Myocyte (in vitro differentiated cells): ENCODE results near the gene FLAD1. TPM values are rescaled to one million over a fixed set of nuclear protein-coding genes. Genes with fewer than 3 reads are reported as not detected.
A peak's percentile ranks its signal among the peaks of the same experiment; 100 is the strongest.

ENCODE experiments used
- DNase-seq: peaks from one replicate; pipeline ENCODE4 v3.0.0-alpha.2; 2012; ENCODE audit warnings: low read depth
- total RNA-seq: library from RNA; depleted of rRNA; stranded (reverse); fragments of >200 nt; gene quantifications from 2 replicates; pipeline ENCODE4 v1.2.3, GENCODE V29; 2014

FLAD1 gene
- total RNA-seq, 1 donor from 2014 or later: 27.2 TPM

DNA sequence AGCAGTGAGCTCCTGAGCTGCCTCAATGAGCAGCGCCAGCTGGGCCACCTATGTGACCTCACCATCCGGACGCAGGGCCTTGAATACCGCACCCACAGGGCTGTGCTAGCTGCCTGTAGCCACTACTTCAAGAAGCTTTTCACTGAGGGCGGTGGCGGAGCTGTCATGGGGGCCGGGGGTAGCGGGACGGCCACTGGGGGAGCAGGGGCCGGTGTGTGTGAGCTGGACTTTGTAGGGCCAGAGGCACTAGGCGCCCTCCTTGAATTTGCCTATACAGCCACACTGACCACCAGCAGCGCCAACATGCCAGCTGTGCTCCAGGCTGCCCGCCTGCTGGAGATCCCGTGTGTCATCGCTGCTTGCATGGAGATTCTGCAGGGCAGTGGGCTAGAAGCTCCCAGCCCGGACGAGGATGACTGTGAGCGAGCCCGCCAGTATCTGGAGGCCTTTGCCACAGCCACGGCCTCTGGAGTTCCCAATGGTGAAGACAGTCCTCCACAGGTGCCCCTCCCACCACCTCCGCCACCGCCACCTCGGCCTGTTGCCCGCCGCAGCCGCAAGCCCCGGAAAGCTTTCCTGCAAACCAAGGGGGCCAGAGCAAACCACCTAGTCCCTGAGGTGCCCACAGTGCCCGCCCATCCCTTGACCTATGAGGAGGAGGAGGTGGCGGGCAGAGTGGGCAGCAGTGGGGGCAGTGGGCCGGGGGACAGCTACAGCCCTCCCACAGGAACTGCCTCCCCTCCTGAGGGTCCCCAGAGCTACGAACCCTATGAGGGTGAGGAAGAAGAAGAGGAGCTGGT lies 31.8 kb downstream of the FLAD1 start:
- no peak for DNase-seq

DNA sequence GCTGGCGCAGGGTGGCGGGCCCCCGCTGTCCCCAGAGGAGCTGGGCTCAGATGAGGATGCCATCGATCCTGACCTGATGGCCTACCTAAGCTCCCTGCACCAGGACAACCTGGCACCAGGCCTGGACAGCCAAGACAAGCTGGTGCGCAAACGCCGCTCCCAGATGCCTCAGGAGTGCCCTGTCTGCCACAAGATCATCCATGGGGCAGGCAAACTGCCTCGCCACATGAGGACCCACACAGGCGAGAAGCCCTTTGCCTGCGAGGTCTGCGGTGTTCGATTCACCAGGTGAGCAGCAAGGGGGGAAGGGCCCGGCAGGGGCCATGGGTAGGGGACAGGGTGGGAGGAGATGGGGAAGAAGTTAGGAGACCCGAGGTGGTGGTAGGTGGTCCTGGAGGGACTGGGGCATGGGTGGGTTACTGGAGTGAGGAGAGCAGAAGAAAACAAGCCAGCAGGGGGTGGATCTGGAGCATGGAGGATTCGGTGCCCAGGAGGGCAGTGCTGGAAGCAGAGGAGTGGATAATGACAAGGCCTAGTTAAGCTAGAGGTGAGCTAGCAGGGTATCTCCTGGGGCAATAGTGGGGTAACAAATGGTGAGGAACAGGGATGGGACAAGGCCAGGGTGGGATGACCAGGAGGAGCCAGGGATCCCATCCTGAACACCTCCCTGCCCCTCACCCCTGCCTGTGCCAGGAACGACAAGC lies 32.5 kb downstream of the FLAD1 start:
- no peak for DNase-seq

DNA sequence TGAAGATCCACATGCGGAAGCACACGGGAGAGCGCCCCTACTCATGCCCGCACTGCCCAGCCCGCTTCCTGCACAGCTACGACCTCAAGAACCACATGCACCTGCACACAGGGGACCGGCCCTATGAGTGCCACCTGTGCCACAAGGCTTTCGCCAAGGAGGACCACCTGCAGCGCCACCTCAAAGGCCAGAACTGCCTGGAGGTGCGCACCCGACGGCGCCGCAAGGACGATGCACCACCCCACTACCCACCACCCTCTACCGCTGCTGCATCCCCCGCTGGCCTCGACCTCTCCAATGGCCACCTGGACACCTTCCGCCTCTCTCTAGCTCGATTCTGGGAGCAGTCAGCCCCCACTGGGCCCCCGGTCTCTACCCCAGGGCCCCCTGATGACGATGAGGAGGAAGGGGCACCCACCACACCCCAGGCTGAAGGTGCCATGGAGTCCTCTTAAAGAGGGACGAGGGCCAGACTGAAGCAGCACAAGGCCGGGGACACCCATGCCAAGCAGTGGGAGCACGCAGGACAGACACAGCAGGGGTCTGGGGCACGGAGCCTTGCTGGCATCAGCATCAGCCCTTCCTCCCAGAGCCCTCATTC lies 33.2 kb downstream of the FLAD1 start:
- no peak for DNase-seq

DNA sequence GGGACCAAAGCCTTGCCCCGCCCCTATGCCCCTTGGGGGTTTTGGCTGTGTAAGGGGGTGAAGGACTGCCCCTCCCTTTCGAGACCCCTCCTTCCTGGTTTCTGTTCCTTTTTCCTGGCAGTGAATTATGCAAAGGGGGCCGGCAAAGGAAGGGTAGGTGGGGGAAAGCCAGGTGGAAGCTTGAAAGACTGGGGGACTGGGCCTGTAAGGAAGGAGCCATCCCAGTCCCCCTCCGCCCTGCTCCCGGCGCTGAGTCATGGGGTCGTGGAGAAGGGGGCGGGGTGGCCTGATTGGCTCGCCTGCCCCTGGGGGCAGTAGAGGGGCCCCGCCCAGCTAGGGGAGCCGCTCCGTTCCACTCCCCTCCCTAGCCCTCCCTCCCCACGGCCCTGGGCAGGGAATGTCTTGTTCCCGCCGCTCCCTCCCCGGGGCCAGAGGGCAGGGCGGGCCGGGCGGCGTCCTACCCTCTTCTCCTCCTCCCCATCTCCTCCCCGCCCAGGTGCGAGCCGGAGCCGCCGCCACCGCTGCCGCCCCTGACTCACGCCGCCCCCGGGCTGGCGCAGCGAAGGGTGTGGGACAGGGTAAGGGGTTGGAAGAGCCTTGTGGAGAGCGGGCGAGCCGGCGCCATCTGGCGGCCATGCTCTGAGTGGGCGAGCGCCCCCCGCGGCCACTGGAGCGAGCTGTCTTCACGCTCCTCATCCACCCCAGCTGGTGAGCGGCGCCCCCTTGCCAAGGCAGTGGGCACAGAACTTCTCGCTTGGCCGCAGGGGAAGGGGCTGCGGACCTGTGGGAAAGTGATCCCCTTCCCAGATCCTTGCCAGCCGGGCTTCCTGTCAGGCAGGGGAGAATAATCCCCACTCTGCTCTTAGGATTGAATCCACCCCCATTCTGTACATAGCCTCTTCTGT lies 34.1 kb downstream of the FLAD1 start:
- DNase-seq: peak; percentile 88

DNA sequence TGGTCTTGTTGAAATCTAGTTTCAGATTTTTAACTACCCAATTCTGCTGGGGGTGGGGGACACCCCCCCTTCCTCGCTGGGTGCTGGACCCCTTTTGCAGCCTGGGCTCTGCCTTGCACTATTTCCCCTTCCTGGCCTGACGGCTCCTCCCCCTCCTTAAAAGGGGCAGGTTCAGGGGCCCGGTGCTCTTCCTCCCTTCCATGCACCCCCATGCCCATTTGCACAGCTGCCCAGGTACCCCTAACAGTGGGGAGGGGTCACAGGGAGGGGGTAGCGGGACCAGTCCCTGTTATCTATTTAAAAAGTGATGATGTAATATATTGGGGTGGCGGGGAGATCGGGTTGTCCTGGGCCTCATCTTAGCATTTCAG lies 34.8 kb downstream of the FLAD1 start:
- no peak for DNase-seq

DNA sequence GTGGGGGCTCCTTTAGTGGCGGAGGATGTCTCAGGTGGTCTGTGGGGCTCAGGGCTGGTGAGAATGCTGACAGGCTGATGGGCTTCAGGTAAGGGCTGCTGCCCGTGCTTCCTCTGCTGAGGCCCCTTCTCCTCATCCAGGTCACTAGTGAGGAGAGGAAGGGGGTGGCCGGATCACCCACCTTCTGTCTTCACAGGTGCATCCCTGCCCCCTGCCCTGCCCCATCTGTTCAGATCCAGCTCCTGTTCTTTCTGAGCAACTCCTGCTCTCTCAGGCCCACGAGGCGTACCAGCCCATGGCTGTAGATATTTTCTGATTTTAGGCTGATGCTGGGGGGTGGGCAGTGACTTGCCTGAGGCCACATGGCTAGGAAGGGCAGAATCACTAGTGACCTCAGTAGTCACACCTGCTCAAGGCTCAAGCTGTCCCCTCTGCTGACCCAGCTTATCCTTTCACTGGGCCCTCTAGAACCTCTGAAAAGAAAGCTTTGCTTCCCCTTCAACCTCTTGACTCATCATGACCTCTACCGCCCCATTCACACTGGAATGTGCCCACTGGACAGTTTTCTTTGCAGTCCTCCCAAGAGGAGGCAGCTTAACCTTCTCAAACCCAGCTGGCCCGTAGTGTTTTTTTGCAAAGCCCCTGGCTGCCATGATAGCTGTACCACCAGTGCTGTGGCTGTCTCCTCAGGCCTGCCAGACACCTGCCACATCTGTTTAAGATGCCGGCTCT lies 35.6 kb downstream of the FLAD1 start:
- no peak for DNase-seq

DNA sequence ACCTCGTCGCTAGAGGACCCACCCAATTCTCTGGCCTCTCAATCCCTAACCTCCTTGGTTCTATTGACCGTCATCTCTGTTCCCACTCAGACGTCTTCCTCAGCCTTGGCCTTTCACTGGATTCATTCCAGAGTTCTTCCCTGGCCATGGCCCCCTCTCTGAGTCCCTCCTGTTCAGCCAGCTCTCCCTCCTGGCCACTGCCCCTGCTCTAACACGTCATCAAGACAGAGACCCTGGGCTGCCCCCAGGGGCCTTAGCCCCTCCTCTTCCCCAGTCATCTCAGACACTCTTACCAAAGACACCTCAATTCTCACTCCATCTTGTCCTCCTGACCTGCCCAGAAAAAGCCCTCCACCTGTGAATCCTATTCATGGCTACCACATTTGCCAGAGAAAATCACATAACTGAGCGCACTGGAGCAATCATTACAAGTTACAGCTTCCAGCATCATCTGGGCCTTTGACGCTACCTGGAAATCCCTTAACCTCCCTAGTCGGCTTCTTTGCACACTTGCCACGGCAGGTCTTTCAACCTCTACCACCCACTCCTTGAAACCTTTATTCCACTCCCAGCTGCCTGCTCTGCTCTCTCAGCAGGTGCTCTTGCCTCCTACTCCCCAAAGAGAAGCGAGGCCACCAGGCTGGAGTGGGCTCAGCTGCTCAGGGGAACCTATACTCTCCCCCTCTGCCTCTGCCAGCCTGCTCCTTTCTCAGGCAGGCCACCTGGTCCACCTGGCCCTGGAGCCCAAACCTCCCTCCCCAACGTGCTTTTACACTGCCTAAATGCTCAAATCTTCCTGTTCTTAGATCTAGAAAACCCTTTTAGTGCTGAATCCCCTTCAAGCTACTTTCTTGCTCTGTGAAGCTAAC lies 36.5 kb downstream of the FLAD1 start:
- no peak for DNase-seq

DNA sequence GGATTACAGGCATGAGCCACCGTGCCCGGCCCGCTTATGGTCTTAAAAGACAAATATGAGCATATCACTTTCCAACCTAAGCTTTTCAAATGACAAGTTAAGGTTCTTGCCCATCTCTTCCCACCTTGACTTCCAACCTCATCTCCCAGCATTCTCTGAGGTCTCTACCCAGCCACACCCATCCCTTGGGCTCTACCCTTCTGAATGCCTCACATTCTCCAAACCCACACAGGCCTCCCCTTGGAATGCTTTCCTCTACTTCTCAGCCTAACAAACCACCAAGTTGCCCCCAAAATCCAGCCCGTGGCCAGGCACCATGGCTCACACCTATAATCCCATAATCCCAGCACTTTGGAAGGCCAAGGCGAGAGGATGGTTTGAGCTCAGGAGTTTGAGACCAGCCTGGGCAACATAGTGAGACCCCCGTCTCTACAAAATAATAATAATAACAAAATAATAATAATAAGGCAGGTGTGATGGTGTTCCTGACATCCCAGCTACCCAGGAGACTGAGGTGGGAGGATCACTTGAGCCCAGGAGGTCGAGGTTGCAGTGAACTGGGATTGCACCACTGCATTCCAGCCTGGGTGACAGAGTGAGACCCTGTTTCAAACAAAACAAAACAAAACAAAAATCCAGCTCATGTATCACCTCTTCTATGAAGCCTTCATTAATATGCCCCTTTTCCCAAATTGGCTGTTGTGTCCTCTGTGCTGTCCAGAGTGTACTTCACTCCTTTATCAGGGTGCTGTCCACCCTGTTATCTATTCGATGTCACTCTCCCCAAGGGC lies 39.2 kb downstream of the FLAD1 start:
- no peak for DNase-seq

DNA sequence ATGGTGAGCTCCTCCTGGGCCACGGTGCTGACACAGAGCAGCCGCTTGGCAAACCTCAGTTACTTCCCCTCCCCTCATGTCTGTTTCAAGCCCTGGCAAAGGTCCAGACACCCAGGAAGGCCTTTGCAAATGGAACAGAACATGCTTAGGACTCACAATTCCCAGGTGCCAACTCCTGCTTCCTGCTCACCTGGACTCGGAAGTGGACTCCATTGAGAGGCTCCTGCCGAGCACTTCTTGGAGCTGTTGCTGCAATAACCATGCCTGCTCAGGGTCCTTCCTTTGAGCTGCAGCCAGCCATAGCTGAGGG lies 39.7 kb downstream of the FLAD1 start:
- no peak for DNase-seq

DNA sequence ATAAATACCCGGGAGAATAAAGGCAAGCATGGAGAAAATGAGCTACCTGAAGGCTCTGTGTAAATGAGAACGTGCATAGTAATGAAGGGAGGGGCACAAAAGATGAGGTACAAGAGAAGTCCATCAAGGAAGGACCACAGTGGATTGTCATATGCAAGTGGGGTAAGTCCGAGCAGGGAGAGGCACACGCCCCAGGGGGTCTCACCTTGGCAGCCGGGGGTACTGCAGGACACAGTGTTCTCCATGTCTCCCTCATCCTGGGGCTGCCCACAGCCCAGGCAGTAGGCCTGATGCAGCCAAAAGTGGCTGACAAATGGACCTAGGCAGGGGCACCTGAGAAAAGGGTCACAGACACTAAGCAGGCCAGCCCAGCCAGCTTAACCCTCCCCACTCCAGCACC lies 40.5 kb downstream of the FLAD1 start:
- DNase-seq: no peak

DNA sequence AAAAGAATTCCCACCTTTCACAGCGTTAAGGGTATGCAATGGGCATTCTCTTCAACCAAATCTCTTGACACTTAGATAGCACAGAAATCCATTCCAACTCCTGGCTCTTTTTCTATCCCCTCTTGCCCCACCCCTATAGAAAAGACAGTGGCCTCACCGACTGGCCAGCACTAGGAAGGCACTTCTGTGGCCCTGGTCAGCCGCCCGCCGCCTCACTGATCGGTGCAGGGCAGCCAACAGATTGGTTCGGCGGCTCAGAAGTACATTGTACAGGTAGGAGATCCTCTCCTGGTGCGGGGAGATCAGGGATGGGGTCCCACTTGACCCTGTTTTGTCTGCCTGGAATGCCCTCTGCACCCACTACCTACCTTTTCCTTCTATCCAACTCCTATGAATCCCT lies 41.2 kb downstream of the FLAD1 start:
- DNase-seq: no peak

DNA sequence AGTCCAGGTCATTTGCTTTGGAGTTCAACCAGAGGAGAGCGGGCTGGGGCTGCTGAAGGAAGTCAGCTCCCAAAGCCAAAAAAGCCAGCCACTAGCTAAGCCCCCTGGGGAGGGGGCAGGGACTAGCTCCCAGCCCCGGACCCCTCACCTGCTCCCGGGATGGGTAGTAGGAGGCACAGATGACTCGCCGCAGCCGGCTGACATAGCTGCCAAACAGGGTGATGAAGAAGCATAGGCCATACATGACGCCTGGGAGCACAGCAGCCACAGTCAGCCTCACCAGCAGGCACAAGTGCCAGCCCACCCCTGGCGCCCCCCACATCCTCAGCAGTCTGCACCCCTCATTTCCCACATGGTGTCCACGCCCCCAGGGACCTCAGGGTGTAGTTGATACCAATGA lies 43.0 kb downstream of the FLAD1 start:
- DNase-seq: no peak

DNA sequence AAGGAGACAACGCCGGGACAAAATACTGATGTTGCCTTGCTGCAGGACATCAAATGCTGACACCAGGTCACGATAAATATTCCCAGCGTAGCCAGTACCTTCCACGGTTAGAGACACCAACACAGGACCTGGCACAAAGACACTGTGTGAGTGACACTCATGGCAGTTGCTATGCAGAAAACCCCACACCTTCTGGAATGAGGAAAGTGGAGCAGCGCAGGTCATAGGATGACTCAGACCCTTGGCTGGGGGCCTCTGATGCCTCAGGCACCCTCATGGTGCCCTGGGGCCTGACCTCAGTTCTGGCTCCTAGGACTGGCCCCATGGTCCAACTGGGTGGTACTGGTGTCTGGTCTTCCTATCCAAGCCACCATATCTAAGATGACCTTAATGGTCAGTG lies 43.4 kb downstream of the FLAD1 start:
- no peak for DNase-seq

DNA sequence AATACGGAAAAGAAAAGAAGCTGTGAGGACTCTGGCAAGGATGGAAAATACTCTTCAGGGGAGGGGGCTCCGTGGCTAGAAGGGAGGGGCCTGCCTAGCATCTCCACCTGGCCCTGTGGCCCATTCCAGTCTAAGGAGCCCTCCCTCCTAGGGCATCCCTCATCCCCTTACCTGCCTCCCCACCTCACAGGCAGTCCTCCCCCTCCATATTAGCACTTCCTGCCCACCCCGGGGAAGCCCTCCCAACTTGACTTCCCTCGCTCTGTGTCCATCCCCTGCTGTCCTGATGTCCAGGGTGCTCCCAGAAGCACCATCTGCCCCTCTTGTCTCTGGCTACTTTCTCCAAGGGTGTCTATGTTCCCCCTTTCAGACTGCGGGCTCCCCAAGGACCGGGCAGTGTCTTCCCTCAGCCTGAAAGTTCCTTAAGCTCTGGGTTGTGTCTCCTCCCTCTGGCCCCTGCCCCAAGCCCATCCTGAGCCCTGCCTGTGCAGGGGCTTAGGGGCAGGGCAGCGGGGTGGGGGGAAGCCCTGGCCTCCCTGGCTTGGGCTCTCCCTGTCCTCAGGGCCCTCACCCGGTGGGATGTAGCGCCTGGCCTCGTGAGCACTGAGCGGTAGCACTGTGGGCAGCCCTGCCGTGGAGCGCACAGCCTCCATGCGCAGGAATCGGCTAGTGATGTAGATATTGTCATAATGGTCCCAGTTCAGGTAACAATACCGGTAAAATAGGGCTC lies 46.5 kb downstream of the FLAD1 start:
- no peak for DNase-seq

DNA sequence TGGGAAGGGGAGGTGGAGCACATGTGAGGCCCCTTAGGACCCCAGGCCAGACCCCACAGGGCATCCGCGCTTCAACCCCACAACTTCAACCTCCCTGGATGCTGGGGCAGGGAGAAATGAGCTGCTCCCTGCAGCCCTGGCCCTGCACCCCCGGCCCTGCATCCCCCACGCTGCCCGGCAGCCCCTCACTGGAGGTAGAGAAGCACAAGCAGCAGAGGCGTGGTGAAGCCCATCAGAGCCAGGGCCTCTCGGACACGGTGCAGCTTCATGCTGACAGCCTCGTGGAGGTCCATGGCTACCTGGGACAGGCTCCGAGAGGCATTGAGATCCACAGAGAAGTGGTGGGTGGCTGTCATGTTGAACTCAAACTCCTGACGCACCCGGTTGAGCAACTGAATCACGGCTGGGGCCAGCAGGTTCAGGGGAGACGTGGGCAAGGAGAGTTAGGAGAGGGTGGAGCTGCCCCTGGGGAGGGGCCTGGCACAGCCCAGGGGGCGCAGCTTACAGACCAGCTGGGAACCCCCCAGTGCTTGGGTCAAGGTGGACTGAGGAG lies 47.2 kb downstream of the FLAD1 start:
- no peak for DNase-seq

DNA sequence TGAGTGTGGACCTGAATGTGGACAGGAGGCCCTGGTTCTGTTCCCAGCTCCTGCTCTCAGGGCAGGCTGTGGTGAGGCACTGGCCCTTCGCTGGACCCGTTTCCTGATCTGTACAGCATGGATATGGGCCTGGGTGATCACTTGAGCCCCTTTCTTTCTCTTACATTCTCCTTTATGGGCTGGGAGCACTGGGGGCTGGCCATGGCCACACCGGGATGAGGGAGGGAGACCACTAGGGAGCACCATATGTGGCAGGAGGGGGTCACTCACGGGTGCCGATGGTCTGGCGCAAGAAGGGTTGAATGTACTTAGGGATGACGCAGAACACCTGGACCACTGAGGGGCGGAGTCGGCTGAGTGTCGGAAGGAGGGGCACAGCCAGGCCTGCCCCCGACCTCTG lies 47.8 kb downstream of the FLAD1 start:
- no peak for DNase-seq

DNA sequence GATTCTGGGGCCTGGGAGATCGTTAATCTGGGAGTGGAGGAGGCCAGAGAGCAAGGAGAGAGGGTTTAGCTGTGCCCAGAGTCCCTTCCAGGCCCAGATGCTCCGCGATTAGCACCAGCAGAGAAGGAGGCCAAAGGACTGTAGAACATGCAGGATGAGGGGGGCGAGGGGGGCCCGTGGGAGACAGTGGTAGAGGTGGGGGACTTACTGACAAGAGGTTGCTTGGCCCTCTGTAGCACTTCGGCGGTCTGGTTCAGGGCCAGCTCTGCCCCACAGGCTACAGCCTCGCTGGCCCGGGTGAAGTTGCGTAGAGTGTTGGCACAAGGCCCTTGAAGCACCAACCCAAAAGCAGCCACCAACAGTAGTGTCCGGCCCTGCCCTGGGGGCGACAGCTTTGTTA lies 49.7 kb downstream of the FLAD1 start:
- DNase-seq: no peak

DNA sequence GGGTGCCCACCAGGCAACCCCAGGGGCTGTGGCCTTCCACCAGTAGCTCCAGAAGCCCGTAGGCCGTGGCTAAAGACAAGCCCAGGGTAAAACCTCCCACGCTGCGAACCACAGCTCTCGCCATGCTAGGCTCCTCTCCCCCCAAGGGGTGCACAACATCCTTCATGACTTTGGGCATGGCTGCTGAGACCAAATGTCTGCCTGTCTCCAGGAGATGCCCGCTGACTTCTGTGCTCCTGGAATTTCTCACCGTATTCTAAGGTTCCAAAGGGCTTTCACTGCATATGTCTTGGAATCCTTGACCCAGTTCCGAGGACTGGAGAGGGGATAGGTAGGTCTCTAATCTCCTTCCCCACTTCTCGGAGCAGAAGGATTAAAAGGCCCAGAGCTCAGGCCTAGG lies 50.4 kb downstream of the FLAD1 start, which contains the start of the genes DCST1 and DCST2:
TSS of gene DCST1 (plus strand) at position 301 of the 400 bp plus-strand sequence. CDS start 213 bp downstream, outside the sequence.
TSS of gene DCST2 (minus strand) at position 258 of the 400 bp plus-strand sequence. CDS start at position 178, 80 bp downstream.
- no peak for DNase-seq
